OCI-LY3 (cell line): ENCODE results near the gene NPR3.

ENCODE experiments used
- EZH2phosphoT487 ChIP-seq: fragments of 200-600 bp; shearing (Covaris generic); IDR thresholded peaks from 2 replicates; pipeline ENCODE4 v1.6.1; 2018; ENCODE audit warnings: antibody characterized with exemption, mixed run types, low read depth
- TF ChIP-seq, protein P1 (sequence below): fragments of 200-600, 300-600 bp; sonication (generic); IDR thresholded peaks from 2 replicates; pipeline ENCODE4 v1.5.1; 2014; ENCODE audit warnings: antibody characterized with exemption, low read length, low read depth

DNA sequence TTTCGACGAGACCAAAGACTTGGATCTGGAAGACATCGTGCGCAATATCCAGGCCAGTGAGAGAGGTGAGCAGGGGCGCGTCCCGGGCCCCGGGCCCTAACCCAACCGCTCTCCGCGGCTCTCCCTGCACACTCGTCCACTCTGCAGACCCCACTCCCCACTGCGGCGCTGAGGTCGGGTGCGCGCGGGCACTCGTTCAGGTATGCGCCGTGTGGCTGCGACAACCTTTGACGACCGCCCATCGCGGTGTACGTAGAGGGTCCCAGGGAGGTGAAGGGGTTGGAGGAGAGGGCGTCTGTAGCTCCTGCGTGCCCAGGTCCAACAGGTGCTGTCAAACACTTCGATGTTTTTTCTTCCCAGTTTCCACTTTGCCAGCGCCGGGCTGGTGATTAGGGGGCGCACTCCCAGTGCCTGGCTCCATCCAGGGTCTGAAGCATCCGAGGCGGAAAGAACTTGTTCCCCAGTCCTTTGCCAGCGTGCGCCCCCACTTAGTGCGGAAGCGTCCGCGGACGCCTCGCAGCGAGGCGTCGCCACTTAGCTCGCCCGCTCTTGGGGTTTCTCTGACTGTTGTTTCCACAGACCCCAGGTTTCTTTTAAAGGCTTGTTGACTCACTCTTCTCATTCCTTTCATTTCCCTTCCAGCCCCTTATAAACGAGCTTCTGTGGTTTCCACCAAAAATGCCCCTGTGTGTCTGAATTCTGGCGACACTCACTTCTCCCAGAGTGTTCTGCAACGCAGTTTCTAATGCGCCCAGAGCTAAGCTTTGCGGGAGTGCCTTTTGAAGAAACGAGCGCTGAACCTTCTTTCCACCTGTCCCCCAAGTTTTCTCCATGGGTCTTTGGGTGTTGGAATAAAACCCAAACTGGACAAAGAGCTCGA is 1.6 kb downstream of the NPR3 start:
- TF ChIP-seq, protein P1, sequence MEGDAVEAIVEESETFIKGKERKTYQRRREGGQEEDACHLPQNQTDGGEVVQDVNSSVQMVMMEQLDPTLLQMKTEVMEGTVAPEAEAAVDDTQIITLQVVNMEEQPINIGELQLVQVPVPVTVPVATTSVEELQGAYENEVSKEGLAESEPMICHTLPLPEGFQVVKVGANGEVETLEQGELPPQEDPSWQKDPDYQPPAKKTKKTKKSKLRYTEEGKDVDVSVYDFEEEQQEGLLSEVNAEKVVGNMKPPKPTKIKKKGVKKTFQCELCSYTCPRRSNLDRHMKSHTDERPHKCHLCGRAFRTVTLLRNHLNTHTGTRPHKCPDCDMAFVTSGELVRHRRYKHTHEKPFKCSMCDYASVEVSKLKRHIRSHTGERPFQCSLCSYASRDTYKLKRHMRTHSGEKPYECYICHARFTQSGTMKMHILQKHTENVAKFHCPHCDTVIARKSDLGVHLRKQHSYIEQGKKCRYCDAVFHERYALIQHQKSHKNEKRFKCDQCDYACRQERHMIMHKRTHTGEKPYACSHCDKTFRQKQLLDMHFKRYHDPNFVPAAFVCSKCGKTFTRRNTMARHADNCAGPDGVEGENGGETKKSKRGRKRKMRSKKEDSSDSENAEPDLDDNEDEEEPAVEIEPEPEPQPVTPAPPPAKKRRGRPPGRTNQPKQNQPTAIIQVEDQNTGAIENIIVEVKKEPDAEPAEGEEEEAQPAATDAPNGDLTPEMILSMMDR: no peak
- TF ChIP-seq EZH2phosphoT487: no peak
